Skeletal muscle satellite cell (primary cell): ENCODE data around the gene NBDY.

Source experiments
- H3K27me3 ChIP-seq: 2 replicates; pipeline ENCODE4 v1.7.0; 2013; ENCODE audit warnings: low read length; ENCODE audit not compliant: control insufficient read depth, insufficient read depth
- H3K36me3 ChIP-seq: 2 replicates; pipeline ENCODE4 v1.7.0; 2013; ENCODE audit warnings: mild to moderate bottlenecking, control low read depth, low read length; ENCODE audit not compliant: insufficient read depth
- H3K4me1 ChIP-seq: 2 replicates; pipeline ENCODE4 v1.7.0; 2013; ENCODE audit warnings: low read length; ENCODE audit not compliant: control insufficient read depth, insufficient read depth
- H3K4me2 ChIP-seq: 2 replicates; pipeline ENCODE4 v1.7.0; 2013; ENCODE audit warnings: mild to moderate bottlenecking, low read length
- H3K4me3 ChIP-seq: 2 replicates; pipeline ENCODE4 v1.7.0; 2013; ENCODE audit warnings: low read length
- H3K9ac ChIP-seq: 2 replicates; pipeline ENCODE4 v1.7.0; 2013; ENCODE audit warnings: mild to moderate bottlenecking, low read depth, low read length, moderate library complexity
- H3K9me3 ChIP-seq: replicated peaks from 2 replicates; pipeline ENCODE4 v1.7.0; 2013; ENCODE audit warnings: mild to moderate bottlenecking, control low read depth, low read length

NBDY gene

DNA sequence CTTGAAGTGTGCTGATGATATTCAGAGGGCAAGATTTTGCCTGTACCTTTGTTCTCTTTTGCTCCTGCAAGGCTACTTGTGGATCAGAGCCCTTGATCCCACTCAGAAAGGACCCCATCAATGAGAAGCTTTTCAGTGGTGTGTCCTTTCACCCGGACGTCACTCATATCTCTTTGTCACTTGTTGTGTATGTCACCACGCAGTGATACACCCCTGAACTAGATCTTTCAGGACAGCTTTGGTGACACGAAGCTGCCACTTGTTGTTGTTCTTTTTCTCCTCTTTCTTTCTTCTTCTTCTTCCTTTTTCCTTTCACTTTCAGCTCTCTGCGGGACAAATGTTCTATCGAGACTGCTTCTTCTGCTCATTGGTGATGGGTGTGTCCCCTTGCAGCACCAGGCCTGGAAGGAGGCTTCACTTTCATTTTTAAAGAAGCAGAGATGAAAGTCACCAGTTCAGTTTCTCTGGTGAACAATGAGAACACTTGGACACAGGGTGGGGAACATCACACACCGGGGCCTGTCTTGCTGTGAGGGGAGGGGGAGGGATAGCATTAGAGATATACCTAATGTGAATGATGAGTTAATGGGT lies 83.6 kb downstream of the NBDY start:
- H3K9me3 ChIP-seq, result no peaks in the 10 kb centered on the region
- peak overlapping the region; percentile 54 for H3K4me3 ChIP-seq
- peaks cover 6% of the 10 kb centered on the region for H3K27me3 ChIP-seq
- H3K36me3 ChIP-seq, result no peaks in the 10 kb centered on the region
- peak overlapping the region; percentile 62 for H3K4me2 ChIP-seq
- H3K9ac ChIP-seq, result peak overlapping the region; percentile 49
- H3K4me1 ChIP-seq, result peaks cover 21% of the 10 kb centered on the region

DNA sequence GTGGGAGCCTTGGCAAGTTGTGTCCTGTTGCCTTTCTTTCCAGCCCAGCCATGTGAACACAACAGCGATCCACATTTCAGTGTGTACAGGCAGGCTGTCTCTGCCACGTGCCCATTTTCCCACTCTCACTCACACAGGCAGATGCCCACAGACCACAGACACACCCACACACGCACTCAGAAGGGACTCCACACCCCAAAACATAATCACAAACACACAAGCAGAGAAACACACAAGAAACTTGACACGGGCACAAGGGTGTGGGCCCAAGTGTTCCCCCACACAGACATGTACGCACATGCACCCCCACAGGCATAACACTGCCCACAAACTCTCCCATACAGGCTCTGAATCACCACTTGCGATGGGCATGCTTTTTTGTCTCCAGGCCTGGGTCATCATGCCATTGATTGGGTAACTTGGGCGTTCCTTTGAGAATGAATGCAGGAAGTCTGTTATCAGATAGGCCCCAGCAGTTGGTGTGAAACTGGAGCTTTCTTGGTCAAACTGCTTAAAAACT lies 84.3 kb downstream of the NBDY start:
- H3K27me3 ChIP-seq, result peaks cover 6% of the 10 kb centered on the region
- no peaks in the 10 kb centered on the region for H3K36me3 ChIP-seq
- H3K9me3 ChIP-seq, result no peaks in the 10 kb centered on the region
- H3K4me1 ChIP-seq, result peaks cover 21% of the 10 kb centered on the region
- peak overlapping the region; percentile 62 for H3K4me2 ChIP-seq
- H3K9ac ChIP-seq, result peak overlapping the region; percentile 62
- peak overlapping the region; percentile 54 for H3K4me3 ChIP-seq

DNA sequence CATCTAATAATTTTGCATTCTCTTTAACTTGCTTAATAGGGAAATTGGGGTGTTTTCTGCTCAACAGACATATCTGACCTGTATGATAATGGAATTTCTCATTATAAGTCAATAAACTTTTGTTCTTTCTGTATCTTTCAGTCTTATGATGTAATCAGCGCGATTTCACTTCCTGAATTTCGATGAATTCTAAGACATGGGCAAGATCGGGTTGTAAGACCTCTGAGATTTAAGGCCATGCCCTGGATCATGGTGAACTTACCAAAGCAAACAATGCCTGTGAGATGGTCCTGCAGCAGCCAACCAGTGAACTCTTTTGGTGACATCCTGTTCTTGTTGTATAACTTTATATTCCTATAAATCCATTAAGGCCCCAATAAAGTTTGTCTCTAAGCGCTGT lies 88.1 kb downstream of the NBDY start:
- H3K4me2 ChIP-seq, result no peak overlapping the region
- peaks cover 21% of the 10 kb centered on the region for H3K4me1 ChIP-seq
- H3K9ac ChIP-seq, result no peak overlapping the region
- H3K9me3 ChIP-seq, result no peaks in the 10 kb centered on the region
- peaks cover 3% of the 10 kb centered on the region for H3K27me3 ChIP-seq
- H3K4me3 ChIP-seq, result no peak overlapping the region
- H3K36me3 ChIP-seq, result no peaks in the 10 kb centered on the region

DNA sequence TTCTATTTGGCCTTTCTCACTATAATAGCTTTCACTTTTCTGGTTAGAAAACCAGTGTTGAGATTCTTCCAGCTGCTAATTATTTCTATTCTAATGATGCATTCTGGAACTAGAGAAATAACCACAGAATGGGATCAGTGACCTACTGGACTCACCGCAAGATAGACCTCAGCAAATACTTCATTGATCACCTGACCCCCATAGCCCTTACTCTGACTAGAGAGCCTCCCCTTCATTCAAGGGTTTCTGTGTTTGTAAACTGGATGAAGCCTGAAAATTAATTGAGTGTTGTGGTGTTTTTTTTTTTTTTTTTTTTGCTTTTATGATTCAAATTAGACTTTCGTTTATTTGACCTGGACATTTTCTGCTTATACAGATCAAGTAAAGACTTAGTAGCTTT lies 97.0 kb downstream of the NBDY start:
- no peaks in the 10 kb centered on the region for H3K27me3 ChIP-seq
- H3K9ac ChIP-seq, result no peak overlapping the region
- H3K9me3 ChIP-seq, result peaks cover 2% of the 10 kb centered on the region
- no peaks in the 10 kb centered on the region for H3K4me1 ChIP-seq
- no peaks in the 10 kb centered on the region for H3K36me3 ChIP-seq
- H3K4me2 ChIP-seq, result no peak overlapping the region
- no peak overlapping the region for H3K4me3 ChIP-seq

DNA sequence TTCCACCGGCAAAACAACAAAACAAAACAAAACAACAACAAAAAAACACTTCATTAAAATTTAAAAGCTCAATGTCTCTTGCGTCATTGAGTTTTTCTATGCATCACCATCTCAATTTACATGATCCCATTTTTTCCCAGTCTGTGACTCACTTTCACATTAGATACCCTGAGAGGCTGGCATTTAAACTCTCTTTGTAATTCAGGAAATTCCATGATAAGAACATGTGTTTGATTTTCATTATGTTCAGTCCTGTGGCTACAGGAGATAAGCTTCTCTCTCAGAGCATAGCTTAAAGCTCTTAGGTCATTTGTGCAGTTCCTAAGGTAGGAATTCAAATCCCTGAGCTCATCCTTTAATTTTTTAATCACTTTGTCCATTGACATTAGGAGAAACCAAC lies 104.6 kb downstream of the NBDY start:
- no peaks in the 10 kb centered on the region for H3K9me3 ChIP-seq
- H3K4me3 ChIP-seq, result no peak overlapping the region
- H3K9ac ChIP-seq, result no peak overlapping the region
- no peaks in the 10 kb centered on the region for H3K27me3 ChIP-seq
- no peak overlapping the region for H3K4me2 ChIP-seq
- H3K36me3 ChIP-seq, result no peaks in the 10 kb centered on the region
- H3K4me1 ChIP-seq, result no peaks in the 10 kb centered on the region

DNA sequence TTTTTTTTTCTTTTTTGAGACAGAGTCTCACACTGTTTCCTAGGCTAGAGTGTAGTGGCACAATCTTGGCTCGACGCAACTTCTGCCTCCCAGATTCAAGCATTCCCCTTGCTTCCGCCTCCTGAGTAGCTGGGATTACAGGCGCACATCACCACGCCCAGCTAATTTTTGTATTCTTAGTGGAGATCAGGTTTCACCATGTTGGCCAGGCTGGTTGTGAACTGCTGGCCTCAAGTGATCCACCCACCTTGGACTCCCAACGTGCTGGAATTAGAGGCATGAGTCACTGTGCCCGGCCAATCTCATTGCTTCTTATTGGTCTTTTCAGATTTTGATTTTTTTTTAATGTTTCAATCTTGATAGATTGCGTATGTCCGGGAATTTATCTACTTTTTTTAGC lies 124.4 kb downstream of the NBDY start:
- H3K9me3 ChIP-seq, result no peaks in the 10 kb centered on the region
- no peaks in the 10 kb centered on the region for H3K27me3 ChIP-seq
- no peaks in the 10 kb centered on the region for H3K4me1 ChIP-seq
- no peak overlapping the region for H3K9ac ChIP-seq
- no peaks in the 10 kb centered on the region for H3K36me3 ChIP-seq
- H3K4me2 ChIP-seq, result no peak overlapping the region
- H3K4me3 ChIP-seq, result no peak overlapping the region

DNA sequence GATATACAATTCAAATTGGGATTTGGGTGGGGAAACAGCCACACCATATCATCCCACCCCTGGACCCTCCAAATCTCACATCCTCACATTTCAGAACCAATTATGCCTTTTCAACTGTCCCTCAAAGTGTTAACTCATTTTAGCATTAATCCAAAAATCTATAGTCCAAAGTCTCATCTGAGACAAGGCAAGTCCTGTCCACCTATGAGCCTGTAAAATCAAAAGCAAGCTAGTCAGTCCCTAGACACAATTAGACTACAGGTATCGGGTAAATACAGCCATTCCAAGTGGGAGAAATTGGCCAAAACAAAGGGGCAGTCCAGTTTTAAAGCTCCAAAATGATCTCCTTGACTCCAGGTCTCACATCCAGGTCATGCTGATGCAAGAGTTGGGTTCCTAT lies 128.0 kb downstream of the NBDY start:
- H3K9me3 ChIP-seq, result no peaks in the 10 kb centered on the region
- H3K9ac ChIP-seq, result no peak overlapping the region
- H3K36me3 ChIP-seq, result no peaks in the 10 kb centered on the region
- H3K4me2 ChIP-seq, result no peak overlapping the region
- no peaks in the 10 kb centered on the region for H3K27me3 ChIP-seq
- H3K4me3 ChIP-seq, result no peak overlapping the region
- no peaks in the 10 kb centered on the region for H3K4me1 ChIP-seq

DNA sequence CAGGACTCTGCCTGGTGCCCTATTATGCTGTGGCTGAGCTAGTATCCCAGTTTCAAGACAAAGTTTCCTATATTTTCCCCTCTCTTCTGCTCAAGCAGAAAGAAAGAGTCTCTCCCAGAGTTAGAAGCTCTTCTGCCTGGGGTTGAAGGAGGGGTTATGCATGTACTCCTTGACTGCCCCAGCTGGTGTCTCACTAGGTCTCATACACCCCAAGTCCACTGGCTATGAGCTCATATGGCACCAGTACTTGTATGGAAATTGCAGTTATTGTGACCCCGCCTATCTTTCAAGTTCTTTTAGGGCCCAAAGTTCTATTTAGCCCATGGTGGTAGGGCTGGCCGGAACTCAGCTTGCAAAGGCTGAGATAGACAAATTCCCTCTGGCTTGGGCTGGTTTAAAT lies 131.8 kb downstream of the NBDY start:
- Histone ChIP-seq H3K4me3 (no peak overlapping the region), H3K9ac (no peak overlapping the region), H3K27me3 (no peaks in the 10 kb centered on the region), H3K4me2 (no peak overlapping the region), H3K4me1 (no peaks in the 10 kb centered on the region), H3K36me3 (no peaks in the 10 kb centered on the region), H3K9me3 (no peaks in the 10 kb centered on the region)
